ENCODE results near the gene CCDC60. TPM values are rescaled to one million over a fixed set of nuclear protein-coding genes. Genes with fewer than 3 reads are reported as not detected.

CCDC60 gene
- polyA plus RNA-seq, 3 donors = not detected

DNA sequence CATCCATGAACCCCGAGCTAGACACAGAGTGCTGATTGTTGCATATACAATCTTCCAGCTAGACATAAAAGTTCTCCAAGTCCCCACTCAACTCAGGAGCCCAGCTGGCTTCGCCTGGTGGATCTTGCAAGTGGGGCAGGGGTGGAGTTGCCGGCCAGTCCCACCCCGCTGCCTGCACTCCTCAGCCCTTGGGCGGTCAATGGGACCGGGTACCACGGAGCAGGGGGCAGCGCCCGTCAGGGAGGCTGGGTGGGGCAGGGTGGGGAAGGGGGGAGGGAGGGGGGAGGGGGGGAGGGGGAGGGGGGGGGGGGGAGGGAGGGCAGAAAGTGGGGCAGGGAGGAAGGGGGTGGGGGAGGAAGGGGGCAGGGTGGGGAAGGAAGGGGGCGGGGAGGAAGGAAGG is 63.0 kb downstream of the CCDC60 start:
- Histone ChIP-seq H3K79me2 (ENCODE audit: insufficient read depth, low read length) (no peaks in the 10 kb centered on the region), H3K36me3 (replicated peaks in 1 of 2; ENCODE audit: control insufficient read depth in 1 of 2, insufficient read depth in 2 of 2, low read length in 2 of 2) (no peaks in the 10 kb centered on the region), H2AFZ (ENCODE audit: insufficient read depth, low read depth, low read length, poor library complexity, severe bottlenecking) (no peak overlapping the region), H3K27me3 (ENCODE audit: control insufficient read depth in 2 of 2, insufficient read depth in 2 of 2, low read length in 2 of 2) (no peaks in the 10 kb centered on the region), H3K9ac (ENCODE audit: insufficient read depth, low read length, poor library complexity, severe bottlenecking) (no peak overlapping the region), H3K4me2 (replicated peaks; ENCODE audit: extremely low read depth, low read length, poor library complexity, severe bottlenecking) (no peak overlapping the region), H4K20me1 (ENCODE audit: insufficient read depth, low read length) (no peaks in the 10 kb centered on the region), H3K9me3 (replicated peaks in 1 of 2; ENCODE audit: control insufficient read depth in 1 of 2, insufficient read depth in 1 of 2, low read length in 2 of 2) (peaks cover 0 to 7% of the 10 kb centered on the region in 2 donors), H3K27ac (ENCODE audit: low read depth in 1 of 2, low read length in 2 of 2) (no peak overlapping the region), H3K4me3 (replicated peaks in 1 of 3; ENCODE audit: low read depth in 2 of 3, low read length in 3 of 3) (no peak overlapping the region), H3K4me1 (ENCODE audit: control insufficient read depth in 1 of 2, insufficient read depth in 2 of 2, low read length in 2 of 2) (no peaks in the 10 kb centered on the region)
- TF ChIP-seq, protein P1, sequence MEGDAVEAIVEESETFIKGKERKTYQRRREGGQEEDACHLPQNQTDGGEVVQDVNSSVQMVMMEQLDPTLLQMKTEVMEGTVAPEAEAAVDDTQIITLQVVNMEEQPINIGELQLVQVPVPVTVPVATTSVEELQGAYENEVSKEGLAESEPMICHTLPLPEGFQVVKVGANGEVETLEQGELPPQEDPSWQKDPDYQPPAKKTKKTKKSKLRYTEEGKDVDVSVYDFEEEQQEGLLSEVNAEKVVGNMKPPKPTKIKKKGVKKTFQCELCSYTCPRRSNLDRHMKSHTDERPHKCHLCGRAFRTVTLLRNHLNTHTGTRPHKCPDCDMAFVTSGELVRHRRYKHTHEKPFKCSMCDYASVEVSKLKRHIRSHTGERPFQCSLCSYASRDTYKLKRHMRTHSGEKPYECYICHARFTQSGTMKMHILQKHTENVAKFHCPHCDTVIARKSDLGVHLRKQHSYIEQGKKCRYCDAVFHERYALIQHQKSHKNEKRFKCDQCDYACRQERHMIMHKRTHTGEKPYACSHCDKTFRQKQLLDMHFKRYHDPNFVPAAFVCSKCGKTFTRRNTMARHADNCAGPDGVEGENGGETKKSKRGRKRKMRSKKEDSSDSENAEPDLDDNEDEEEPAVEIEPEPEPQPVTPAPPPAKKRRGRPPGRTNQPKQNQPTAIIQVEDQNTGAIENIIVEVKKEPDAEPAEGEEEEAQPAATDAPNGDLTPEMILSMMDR (IDR thresholded peaks at IDR 0.05) = no peak
- Mint-ChIP-seq H3K4me3 (no peak overlapping the region), H3K27me3 (ENCODE audit: low read depth in 3 of 3) (peaks cover 0 to 6% (median 2%) of the 10 kb centered on the region in 3 donors), H3K27ac (no peak overlapping the region), H3K36me3 (no peaks in the 10 kb centered on the region), H3K4me1 (no peaks in the 10 kb centered on the region), H3K9me3 (peaks cover 0 to 21% (median 9%) of the 10 kb centered on the region in 7 donors)
- no CpG with 5 or more reads among the region's 10 CpGs for WGBS (ENCODE audit: insufficient coverage)
- no peak for DNase-seq
- intact Hi-C loops (cut with micrococcal nuclease) = no loop called here

DNA sequence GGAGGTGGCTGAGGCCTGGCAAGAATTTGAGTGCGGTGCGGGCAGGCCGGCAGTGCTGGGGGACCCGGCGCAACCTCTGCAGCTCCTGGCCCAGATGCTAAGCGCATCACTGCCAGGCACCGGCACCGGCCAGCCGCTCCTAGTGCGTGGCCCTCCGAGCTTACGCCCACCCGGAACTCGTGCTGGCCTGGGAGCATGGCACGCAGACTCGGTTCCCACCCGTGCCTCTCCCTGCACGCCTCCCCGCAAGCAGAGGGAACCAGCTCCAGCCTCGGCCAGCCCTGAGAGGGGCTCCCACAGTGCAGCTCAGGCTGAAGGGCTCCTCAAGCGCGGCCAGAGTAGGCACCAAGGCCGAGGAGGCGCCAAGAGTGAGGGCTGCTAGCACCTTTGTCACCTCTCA is 63.7 kb downstream of the CCDC60 start:
- Histone ChIP-seq H3K36me3 (replicated peaks in 1 of 2; ENCODE audit: control insufficient read depth in 1 of 2, insufficient read depth in 2 of 2, low read length in 2 of 2) (no peaks in the 10 kb centered on the region), H3K27ac (ENCODE audit: low read depth in 1 of 2, low read length in 2 of 2) (no peak overlapping the region), H3K27me3 (ENCODE audit: control insufficient read depth in 2 of 2, insufficient read depth in 2 of 2, low read length in 2 of 2) (no peaks in the 10 kb centered on the region), H3K9ac (ENCODE audit: insufficient read depth, low read length, poor library complexity, severe bottlenecking) (no peak overlapping the region), H3K4me2 (replicated peaks; ENCODE audit: extremely low read depth, low read length, poor library complexity, severe bottlenecking) (no peak overlapping the region), H3K4me3 (replicated peaks in 1 of 3; ENCODE audit: low read depth in 2 of 3, low read length in 3 of 3) (no peak overlapping the region), H2AFZ (ENCODE audit: insufficient read depth, low read depth, low read length, poor library complexity, severe bottlenecking) (no peak overlapping the region), H3K79me2 (ENCODE audit: insufficient read depth, low read length) (no peaks in the 10 kb centered on the region), H4K20me1 (ENCODE audit: insufficient read depth, low read length) (no peaks in the 10 kb centered on the region), H3K4me1 (ENCODE audit: control insufficient read depth in 1 of 2, insufficient read depth in 2 of 2, low read length in 2 of 2) (no peaks in the 10 kb centered on the region), H3K9me3 (replicated peaks in 1 of 2; ENCODE audit: control insufficient read depth in 1 of 2, insufficient read depth in 1 of 2, low read length in 2 of 2) (peaks cover 0 to 7% of the 10 kb centered on the region in 2 donors)
- Mint-ChIP-seq H3K4me1 (no peaks in the 10 kb centered on the region), H3K27me3 (ENCODE audit: low read depth in 3 of 3) (peaks cover 0 to 3% (median 2%) of the 10 kb centered on the region in 3 donors), H3K27ac (no peak overlapping the region), H3K4me3 (no peak overlapping the region), H3K9me3 (peaks cover 0 to 21% (median 9%) of the 10 kb centered on the region in 7 donors), H3K36me3 (no peaks in the 10 kb centered on the region)
- 97% methylated on average over 24 of the region's 24 CpGs for WGBS (ENCODE audit: insufficient coverage)
- TF ChIP-seq, protein P1 (IDR thresholded peaks at IDR 0.05) = no peak
- no peak for DNase-seq
- intact Hi-C loops (cut with micrococcal nuclease) = no loop called here

Measured in CD14-positive monocyte (primary cell).